Stimulated activated CD4-positive, alpha-beta T cell treated with anti-CD3 and anti-CD28 coated beads, Interleukin-1b, Interleukin-23, amount 100 ng/mL, for 1 hour (primary cell): ENCODE results near the gene KRTAP9-1.
"Not testable (repeated sequence)": the region's sequence is repeated elsewhere in the genome, so short reads cannot be mapped to it uniquely, and the experiment has no call there.

Source experiments
- DNase-seq, 2 donors: peaks; one replicate each; pipeline ENCODE4 v3.0.0-alpha.2; 2020; ENCODE audit warnings: low read depth in 2 of 2

KRTAP9-1 gene

GRCh38 chr17:41178843-41179616 is 10.7 kb upstream of the KRTAP9-1 start:
- DNase-seq: no peak

GRCh38 chr17:41184480-41184961 is 5.2 kb upstream of the KRTAP9-1 start, which contains the start of gene KRTAP4-1:
Gene KRTAP4-1 (minus strand): TSS chr17:41184911. CDS start chr17:41184854, 57 bp downstream.
- no peak for DNase-seq

- DNase-seq: no peak
Measured at GRCh38 chr17:41185001-41185400, 4.7 kb upstream of the KRTAP9-1 start.

GRCh38 chr17:41186872-41187271 is 2.8 kb upstream of the KRTAP9-1 start:
- DNase-seq: no peak

GRCh38 chr17:41190328-41190727 is 641 bp downstream of the KRTAP9-1 start:
- no peak for DNase-seq

GRCh38 chr17:41196068-41196467 is 6.4 kb downstream of the KRTAP9-1 start:
- DNase-seq: no peak

- no peak for DNase-seq
Measured at GRCh38 chr17:41199421-41200078, 9.9 kb downstream of the KRTAP9-1 start.

DNA sequence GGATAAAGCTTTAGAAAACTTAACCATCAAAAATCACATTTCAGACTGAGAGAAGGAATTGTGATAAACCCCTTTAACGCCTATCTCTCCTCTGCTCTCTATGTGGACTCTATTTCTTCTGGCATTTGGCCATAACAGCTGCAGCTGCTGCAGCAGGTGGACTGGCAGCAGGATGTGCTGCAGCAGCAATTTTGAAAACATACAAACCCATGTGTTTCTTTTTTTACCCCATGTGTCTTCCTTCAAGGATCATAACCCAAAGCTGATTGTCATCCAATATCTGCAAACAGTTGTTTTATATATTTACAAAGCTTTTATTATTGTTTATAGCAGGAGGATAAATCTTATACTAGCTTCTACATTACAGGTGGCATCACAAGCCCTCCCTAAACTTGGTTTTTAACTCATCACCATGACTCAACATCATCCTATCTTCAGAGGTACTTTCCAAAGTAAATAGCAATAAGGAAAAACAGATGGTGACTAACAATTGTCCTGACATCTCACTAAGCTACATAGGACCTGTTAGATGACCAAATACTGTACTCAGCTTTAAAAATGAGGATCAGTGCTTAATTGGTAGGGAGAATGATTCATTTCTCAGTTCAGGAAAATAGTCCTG is 22.3 kb downstream of the KRTAP9-1 start:
- DNase-seq: no peak

GRCh38 chr17:41212524-41213169 is 23.0 kb downstream of the KRTAP9-1 start:
- DNase-seq: no peak

DNA sequence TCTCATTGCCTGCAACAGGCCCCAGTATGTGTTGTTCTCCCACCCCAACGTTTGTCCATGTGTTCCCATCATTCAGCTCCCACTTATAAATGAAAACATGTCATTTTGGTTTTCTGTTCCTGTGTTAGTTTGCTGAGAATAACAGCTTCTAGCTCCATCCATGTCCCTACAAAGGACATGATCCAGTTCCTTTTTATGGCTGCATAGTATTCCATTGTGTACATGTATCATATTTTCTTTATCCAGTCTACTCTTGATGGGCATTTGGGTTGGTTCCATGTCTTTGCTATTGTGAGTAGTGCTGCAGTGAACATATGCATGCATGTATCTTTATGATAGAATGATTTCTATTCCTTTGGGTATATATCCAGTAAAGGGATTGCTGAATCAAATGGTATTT is 26.0 kb downstream of the KRTAP9-1 start:
- DNase-seq: no peak

GRCh38 chr17:41223821-41224220 is 34.1 kb downstream of the KRTAP9-1 start:
- no peak for DNase-seq

DNA sequence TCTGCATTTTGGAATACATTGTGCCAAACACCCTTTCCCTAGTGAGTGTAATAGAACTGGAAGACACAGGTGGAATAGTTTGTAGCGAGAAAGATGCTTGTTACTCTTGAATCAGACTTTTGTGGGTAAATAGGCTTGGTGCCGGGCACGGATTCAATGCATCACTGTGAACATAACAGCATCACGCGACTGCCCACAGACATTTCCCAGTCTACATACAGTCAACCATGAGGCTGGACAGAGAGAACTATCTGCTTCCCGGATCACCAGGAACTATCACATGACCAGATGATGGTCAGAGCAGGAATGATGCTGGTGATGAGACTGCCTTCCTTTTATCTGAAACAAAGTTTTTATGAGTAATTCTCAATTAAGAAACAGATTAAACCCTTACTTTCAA is 36.4 kb downstream of the KRTAP9-1 start:
- DNase-seq: no peak

GRCh38 chr17:41226598-41227095 is 37.0 kb downstream of the KRTAP9-1 start, which contains the start of gene KRTAP9-2:
Gene KRTAP9-2 (plus strand): TSS chr17:41226648. CDS start chr17:41226655, 7 bp downstream.
- not testable (repeated sequence) for DNase-seq

DNA sequence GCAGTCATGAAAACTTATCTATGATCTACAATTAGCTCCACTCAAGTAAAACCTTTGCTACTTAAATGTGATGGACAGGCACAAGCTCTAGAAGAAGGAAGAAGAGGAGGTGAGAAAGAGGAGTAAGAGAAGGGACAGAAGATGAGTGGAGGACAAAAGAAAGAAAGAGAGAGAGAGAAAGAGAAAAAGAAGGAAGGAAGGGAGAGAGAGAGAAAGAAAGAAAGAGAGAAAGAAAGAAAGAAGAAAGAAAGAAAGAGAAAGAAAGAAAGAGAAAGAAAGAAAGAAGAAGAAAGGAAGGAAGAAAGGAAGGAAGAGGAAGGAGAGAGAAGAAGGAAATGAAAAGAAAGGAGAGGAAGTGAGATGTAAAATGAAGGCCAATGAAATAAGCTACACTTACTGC is 40.4 kb downstream of the KRTAP9-1 start:
- no peak for DNase-seq

DNA sequence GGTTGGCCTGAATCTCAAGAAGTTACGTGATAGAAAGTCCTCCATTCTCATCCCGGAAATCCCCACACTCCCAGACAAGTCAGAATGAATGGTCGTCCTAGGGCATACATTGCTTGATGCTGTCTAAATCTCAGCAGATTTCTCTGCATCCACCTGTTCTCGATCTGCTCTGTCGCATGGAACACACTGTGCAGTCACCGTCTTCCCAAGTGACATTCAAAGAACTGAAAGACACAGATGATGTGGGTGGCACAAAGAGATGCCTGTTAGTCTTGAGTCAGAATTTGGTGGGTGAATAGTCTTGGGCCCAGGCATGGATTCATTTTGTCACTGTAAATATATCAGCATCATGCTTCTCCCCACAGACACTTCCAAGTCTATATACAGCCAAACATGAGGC is 42.0 kb downstream of the KRTAP9-1 start:
- DNase-seq: no peak

- DNase-seq: not testable (repeated sequence)
Measured at GRCh38 chr17:41232399-41233105, 42.9 kb downstream of the KRTAP9-1 start, which contains the start of gene KRTAP9-3. Gene KRTAP9-3 (plus strand): TSS chr17:41232449. CDS start chr17:41232502, 53 bp downstream.

DNA sequence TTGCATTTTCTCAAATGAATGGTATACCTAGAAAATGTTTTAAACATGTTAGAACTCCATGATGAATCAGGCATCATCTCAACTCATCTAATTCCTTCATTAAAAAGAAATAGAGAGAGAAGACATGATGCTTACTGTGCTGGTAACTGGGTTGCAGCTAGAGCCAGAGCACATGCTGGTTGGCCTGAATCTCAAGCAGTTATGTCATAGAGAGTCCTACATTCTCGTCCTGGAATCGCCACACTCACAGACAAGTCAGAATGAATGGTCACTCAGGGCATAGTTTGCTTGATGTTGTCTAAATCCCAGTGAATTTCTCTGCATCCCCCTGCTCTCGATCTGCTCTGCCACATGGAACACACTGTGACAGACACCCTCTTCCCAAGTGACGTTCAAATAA is 47.4 kb downstream of the KRTAP9-1 start:
- not testable (repeated sequence) for DNase-seq

DNA sequence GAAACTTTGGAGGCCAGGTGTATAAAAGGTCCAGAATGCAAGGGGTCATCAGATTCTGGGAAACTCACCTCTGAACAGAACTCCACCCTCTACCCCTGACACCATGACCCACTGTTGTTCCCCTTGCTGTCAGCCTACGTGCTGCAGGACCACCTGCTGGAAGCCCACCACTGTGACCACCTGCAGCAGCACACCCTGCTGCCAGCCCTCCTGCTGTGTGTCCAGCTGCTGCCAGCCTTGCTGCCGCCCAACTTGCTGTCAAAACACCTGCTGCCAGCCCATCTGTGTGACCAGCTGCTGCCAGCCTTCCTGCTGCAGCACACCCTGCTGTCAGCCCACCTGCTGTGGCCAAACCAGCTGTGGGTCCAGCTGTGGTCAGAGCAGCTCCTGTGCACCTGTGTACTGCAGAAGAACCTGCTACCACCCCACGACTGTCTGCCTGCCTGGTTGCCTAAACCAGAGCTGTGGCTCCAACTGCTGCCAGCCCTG is 48.3 kb downstream of the KRTAP9-1 start, which contains the start of gene KRTAP9-8:
KRTAP9-8 (plus strand) TSS at position 51 of the 489 bp plus-strand sequence; CDS start at position 104, 53 bp downstream.
- not testable (repeated sequence) for DNase-seq
